Gastroesophageal sphincter (tissue), 2 donors: ENCODE data around the gene ARHGAP24.

Experiments
- POLR2A ChIP-seq, 2 donors: fragments of 450-650 bp; IDR thresholded peaks; one replicate each; pipeline ENCODE4 v1.6.1; 2017; ENCODE audit warnings: antibody characterized with exemption in 2 of 2, mild to moderate bottlenecking in 2 of 2, moderate library complexity in 1 of 2
- POLR2AphosphoS5 ChIP-seq: sonication (generic); formaldehyde crosslinking; IDR thresholded peaks from one replicate; pipeline ENCODE4 v1.6.1; 2017; ENCODE audit warnings: antibody characterized with exemption

GRCh38 chr4:85833302-85833701 is 358.4 kb downstream of the ARHGAP24 start:
- no peak for TF ChIP-seq POLR2AphosphoS5
- no peak for TF ChIP-seq POLR2A (IDR thresholded peaks at IDR 0.05)
